GM13976 (cell line): ENCODE data around the gene TAF1C.

Experiments
- DNase-seq: peaks from one replicate; pipeline ENCODE4 v3.0.0; 2012; ENCODE audit warnings: low spot score
- CTCF ChIP-seq: IDR thresholded peaks from 2 replicates; pipeline ENCODE4 v1.5.1; 2012; ENCODE audit warnings: borderline replicate concordance, mild to moderate bottlenecking; ENCODE audit not compliant: insufficient read depth; ENCODE audit errors: extremely low read depth, missing control alignments, control extremely low read depth
- in situ Hi-C: fragments of 300-500 bp; cut with MboI; formaldehyde crosslinking; loops from one replicate; pipeline ENCODE4 v1.12.0; 2022; ENCODE audit warnings: low sequenced_read_pairs, mixed read lengths, inconsistent platforms; ENCODE audit not compliant: unreplicated experiment

The TAF1C gene

GRCh38 chr16:84141143-84141670 is 45.6 kb downstream of the TAF1C start:
- no peak for TF ChIP-seq CTCF
- in situ Hi-C loops, result no loop called here
- DNase-seq, result no peak

DNA sequence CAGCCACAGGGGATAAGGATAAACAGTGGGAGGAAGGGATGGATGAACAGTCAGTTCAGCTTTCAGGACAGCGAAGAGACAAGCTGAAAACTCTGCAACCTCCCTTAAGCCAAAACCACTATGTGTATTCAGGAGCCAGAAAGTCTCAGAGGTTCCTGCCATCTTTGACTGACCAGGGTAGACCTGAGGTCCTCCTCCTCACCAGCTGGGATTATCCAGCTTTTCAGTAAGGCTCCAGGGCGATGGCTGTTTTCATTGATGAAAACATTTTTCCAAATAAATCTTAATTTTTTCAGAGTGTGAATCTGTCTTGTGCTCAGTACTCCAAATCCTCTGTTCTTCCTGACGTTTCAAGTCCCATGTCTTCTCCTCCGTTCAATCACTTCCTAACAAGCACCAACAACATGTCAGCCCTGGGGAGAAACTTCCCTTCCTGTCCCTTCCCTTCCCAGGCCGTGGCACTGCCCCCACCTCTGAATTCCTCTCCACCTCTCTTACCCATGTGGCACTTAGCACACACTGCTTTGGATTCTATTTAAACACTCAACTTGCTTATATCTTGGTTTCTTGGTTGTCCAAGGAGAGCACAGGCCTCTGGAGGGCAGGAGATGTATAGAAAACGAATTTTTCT is 47.1 kb downstream of the TAF1C start:
- in situ Hi-C loops, result no loop called here
- no peak for DNase-seq
- TF ChIP-seq CTCF, result no peak

DNA sequence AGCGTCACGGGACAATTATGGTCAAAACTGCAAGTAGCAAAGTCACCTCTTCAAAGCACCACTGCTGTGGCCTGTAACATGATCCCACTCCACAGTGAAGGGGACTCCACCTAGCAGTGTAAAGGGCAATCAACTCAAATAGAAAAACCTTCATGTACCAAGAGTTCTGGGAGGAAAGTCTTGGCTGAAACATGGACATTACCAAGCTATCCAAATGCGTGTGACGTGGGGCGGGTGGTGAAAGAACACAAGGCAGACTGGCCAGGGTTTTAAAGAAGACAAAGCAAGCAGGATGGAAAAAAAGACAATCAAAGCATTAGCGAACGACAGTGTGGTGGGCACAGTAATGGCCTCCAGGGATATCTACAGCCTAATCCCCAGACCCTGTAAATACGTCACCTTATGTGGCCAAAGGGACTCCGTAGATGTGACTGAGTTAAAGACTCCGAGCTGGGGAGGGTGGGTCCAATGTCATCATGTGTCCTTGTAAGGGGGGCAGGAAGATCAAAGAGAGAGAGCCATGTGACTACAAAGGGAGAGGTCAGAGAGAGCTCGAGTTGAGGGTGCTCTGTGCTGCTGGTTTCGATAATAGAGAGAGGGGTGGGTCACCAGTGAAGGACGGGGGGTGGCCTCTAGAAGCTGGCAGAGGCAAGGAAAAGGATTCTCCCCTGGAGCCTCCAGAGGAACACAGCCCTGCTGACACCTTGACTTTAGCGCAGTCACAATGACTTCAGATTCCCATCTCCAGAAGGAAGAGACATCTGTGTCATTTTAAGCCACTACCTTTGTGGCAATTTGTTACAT is 47.8 kb downstream of the TAF1C start:
- no peak for TF ChIP-seq CTCF
- in situ Hi-C loops, result no loop called here

GRCh38 chr16:84138500-84138823 is 48.4 kb downstream of the TAF1C start:
- in situ Hi-C loops, result no loop called here
- no peak for DNase-seq
- TF ChIP-seq CTCF, result no peak

More for the DNA sequence above, 47.8 kb downstream of the TAF1C start:
- DNase-seq, result peak; percentile 83

DNA sequence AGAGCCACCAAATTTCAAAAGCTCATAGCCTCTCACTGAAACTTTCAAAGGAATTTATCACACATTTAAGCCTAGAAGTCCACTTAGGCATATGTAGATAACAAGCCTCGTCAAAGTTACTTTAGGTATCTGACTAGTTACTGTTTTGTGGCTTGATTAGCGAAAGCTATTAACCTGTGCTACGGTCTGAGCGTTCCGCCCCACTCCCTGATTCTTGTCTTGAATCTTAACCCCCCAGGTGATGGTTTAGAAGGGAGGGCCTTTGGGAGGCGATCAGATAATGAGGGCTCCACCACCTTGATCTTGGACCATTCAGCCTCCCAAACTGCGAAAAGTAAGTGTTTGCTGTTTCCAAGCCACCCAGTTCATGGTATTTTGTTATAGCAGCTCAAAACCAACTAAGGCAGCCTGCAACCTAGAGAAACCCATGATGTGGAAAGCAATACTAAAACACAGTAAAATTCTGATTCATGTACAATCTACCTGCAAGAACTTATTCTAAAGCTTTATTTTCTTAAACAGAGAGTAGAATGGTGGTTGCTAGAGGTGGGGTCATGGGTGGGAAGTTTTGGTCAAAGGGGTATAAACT is 49.0 kb downstream of the TAF1C start:
- in situ Hi-C loops, result no loop called here
- DNase-seq, result no peak

DNA sequence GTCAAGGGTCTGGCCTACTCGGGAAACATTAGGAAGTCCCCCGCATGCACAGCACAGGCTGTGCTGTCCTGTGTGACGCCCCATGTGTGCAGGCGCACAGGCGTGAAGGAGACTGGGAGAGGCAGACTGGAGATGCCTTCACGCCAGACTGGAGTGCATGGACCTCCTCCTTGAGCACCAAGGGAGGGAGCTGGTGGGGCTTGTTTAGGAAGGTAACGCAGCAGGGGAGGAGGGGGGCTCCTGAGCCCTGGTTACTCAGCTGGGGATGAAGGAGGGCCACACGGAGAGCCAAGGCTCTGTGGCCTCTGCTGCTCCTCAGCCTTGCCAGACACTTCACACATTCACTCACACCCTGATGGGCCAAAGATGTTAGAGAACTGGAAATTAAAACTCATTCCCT is 49.6 kb downstream of the TAF1C start:
- no peak for TF ChIP-seq CTCF
- in situ Hi-C loops, result no loop called here
- no peak for DNase-seq

More for the DNA sequence above, 49.0 kb downstream of the TAF1C start:
- no peak for TF ChIP-seq CTCF
